Measurements from ENCODE around the gene HBS1L. TPM values are rescaled to one million over a fixed set of nuclear protein-coding genes. Genes with fewer than 3 reads are reported as not detected.

The HBS1L gene
- polyA plus RNA-seq (ENCODE audit: insufficient read length in 4 of 4) = 10 to 100 TPM; 64.1 to 80.5 (median 72.8) TPM

DNA sequence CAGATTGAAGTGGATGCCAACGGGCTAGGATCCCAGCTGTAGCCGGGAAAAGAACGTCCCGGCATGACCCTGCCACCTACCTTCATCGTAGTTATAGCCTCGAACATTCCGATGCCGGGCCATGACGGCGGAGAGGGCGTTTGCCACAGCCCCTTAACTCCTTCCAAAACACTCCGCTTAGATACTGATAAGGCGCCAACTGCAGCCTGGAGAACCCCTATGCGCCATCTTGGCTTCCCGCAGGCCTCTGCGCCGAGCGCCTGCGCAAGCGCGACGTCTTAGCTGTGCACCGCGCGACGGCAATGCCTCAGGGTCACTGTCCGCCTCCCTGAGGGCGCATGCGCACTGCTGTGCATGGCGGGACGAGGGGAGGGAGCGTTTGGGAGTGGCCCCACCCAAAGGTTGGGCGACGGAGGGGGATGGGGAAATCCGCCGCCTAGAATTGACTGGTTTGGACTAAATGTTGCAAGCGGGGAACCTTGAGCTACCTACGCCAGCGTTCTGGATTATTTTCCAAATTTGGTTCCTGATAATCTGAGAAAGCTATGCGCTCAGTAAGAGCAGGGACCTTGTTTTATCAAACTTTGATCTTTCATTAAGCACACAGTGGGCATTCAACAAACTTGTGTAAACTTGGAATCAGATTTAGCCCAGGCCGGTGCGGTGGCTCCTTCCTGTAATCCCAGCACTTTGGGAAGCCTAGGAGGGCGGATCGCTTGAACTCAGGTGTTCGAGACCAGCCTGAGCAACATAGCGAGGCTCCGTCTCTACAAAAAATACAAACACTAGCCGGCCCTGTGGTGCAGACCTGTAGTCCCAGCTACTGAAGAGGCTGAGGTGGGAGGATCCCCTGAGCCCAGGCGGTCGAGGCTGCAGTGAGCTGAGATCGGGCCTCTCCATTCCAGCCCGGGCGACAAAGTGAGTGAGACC lies at the start of gene HBS1L:
Gene HBS1L (minus strand): TSS at position 254 of the 930 bp plus-strand sequence. CDS start 131 bp downstream, at position 123.
- peak; percentile 94 to 97 (median 96) for DNase-seq (ENCODE audit: low read depth in 4 of 4, low spot score in 3 of 4)

DNA sequence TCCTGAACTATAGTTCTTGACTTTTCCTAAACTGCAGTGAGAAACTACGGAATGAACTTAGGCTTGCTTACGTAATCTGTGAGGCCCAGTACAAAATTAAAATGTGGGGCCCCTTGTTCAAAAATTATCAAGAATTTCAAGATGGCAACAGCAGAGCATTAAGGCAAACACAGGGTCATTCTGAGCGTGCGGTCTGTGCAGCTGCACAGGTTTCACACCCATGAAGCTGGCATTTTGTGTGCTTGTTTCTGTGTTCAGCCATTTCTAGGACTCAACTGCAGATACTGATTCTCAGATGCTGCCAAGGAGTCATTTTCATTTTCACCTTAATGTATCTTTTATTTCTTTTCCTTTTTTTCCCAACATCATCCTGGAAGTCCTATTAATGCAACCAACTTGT lies 49.6 kb upstream of the HBS1L start:
- no peak for DNase-seq (ENCODE audit: low read depth in 4 of 4, low spot score in 3 of 4)

DNA sequence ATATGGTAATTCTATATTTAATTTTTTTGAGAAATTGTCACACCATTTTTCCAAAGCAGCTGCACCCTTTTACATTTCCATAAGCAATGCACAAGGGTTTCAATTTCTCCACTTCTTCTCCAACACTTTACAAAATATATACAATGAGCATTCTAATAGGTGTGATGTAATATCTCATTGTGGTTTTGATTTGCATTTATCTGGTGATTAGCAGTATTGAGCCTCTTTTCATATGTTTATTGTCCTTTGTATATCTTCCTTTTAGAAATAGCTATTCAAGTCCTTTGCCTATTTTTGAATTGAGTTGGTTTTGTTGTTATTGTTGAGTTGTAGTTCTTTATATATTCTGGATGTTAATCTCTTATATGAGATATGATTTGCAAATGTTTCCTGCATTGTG lies 47.6 kb upstream of the HBS1L start:
- no peak for DNase-seq (ENCODE audit: low read depth in 4 of 4, low spot score in 3 of 4)

DNA sequence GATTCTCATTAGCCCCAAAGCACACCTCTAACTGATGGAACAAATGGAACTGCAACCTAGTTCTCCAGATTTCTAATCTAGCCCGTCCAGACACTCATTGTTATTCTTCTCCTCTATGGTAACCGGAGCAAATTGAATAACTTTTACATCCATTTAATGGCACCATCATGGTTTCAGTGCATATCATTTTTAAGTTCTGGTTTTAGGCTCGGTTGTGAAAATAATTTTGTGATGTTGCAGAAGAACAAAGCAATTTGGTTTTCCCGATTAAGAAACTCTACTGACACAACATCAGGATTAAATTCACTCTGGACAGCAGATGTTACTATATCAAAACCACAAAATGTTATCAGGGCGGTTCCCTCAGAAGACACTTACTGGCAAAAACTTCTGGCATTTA lies 42.5 kb upstream of the HBS1L start:
- no peak for DNase-seq (ENCODE audit: low read depth in 4 of 4, low spot score in 3 of 4)

DNA sequence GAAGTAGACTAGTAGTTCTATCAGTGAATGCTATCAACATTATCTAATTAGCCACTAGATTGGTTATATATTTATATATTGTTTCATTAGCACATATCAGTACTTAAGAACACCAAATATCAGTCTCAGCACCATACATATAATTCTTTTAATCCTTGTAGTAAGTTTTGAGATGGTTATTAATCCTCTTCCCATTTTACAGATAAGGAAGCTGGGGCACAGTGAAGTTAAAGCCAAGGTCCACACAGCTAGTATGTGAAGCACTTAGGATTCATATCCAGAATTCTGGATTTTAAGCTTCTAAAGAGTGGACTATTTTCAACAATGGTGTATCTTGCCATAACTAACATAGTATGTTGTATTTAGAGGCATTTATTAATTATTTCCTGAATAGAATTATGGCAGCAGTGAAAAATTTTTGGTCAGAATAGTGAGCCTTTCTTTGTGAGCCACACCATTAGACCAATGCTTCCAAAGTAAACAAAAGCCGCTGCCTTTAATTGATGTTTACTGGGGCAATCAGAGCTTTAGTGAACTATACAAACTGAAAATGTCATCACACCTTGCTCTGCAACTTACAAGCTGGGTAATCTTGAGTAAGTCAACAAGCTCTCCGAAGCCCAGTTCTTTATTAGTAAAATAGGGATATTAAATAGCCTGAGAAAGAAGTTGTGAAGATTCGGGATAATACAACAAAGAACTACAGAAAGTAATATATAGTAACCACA lies 41.9 kb upstream of the HBS1L start:
- DNase-seq (ENCODE audit: low read depth in 4 of 4, low spot score in 3 of 4) = no peak

DNA sequence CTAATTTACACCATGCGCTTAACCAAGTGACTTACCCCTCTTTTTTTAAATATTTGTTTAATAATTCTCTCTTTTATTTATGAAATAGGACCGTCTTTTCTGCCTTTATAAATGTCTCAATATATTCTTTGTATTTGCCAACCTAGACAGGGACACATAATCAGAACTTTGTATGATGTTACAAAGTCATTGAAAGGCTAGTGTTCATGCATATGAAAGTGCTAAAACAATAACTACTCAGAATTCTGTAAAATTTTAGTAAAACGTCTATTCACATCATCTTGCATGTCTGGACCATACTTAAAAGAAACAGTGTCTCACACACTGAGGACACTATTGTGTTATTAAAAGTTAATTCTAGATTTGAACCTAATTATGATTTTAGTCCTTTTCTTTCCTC lies 41.1 kb upstream of the HBS1L start:
- no peak for DNase-seq (ENCODE audit: low read depth in 4 of 4, low spot score in 3 of 4)

DNA sequence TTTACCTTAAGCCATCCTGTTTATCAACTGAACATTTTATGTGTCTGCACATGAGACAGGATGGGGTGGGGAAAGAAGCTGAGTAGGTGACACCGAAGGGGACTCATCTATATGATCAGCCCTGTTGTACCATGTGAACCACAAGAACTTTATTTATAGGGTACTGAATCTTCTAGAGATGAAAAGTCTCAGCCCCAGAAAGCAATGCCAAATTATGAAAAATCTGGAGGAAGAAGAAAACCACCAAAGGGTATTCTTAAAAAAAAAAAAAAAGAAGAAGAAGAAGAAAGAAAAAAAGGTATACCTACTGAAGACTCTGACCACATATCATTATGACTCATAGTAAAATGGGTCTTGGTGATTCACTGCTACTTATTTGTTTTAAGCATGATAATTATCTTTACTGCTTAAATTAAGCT lies 39.8 kb upstream of the HBS1L start:
- DNase-seq (ENCODE audit: low read depth in 4 of 4, low spot score in 3 of 4) = no peak

DNA sequence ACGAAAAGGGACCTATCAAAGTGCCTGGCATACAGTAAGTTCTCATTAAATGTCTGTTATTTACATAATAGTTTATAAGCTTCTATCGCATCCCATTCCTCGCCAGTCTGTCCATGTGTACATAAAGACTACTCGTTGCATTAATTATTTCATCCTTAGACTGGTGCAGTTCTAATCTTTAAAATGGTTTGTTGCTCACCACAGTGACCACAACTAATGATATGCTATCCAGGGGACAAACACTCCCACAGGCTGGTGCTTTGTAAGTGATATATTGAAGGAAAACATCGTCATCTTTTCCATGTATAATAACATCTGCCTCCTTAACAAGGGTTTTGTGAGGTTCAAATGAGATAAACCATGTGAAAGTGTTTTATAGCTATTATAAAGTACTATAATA lies 39.0 kb upstream of the HBS1L start:
- DNase-seq (ENCODE audit: low read depth in 4 of 4, low spot score in 3 of 4) = no peak

DNA sequence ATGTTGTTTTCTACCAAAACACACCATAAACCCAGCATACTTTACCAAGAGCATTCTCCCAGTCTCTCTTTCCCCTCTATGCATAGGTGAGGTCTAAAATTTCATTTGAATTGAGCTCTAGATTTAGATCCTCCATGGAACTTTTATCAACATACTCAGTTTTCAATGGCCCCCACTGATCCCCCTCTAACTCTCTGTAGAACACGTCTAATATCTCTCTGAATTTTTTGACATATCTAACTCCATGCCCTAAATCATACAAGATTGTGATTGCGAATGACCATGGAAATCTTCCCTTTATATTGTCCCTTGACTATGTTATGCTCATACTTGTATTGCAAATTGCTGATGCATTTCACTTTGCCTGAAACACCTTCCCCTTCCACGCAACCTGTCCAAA lies 38.1 kb upstream of the HBS1L start:
- no peak for DNase-seq (ENCODE audit: low read depth in 4 of 4, low spot score in 3 of 4)

DNA sequence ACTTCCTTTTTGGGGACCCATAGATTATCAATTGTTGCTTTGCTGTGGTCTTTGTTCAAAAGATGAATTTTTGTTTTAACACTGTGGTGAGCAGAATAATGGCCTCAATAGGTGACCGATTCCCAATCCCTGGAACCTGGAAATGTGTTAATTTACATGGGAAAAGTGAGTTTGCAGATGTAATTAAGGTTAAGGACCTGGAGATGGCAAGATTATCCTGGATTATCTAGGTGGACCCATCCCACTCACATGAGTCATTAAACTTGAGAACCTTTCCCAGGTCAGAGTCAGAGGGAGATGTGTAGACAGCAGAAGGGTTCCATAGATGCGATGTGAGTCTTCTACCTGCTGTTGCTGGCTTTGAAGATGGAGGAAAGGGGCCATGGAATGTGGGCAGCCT lies 36.2 kb upstream of the HBS1L start:
- DNase-seq (ENCODE audit: low read depth in 4 of 4, low spot score in 3 of 4) = no peak

DNA sequence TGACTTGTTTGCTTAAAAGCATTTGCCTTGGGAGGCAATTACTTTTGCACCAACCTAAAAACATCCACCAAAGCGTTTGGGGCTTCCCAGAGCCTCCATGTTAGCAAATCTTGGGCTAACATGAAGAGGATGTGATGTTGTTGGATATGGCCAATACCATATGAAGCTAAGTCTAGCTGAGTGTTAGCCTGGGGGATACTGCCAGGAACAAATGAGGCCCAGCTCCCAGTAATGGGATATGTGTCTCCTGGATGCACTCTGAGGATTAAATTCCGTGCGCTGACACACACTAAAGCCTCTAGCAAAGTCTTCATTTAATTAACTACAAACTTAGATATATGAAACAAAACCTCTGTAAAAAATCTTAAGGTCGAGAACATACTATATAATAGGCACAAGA lies 35.3 kb upstream of the HBS1L start:
- DNase-seq (ENCODE audit: low read depth in 4 of 4, low spot score in 3 of 4) = no peak

DNA sequence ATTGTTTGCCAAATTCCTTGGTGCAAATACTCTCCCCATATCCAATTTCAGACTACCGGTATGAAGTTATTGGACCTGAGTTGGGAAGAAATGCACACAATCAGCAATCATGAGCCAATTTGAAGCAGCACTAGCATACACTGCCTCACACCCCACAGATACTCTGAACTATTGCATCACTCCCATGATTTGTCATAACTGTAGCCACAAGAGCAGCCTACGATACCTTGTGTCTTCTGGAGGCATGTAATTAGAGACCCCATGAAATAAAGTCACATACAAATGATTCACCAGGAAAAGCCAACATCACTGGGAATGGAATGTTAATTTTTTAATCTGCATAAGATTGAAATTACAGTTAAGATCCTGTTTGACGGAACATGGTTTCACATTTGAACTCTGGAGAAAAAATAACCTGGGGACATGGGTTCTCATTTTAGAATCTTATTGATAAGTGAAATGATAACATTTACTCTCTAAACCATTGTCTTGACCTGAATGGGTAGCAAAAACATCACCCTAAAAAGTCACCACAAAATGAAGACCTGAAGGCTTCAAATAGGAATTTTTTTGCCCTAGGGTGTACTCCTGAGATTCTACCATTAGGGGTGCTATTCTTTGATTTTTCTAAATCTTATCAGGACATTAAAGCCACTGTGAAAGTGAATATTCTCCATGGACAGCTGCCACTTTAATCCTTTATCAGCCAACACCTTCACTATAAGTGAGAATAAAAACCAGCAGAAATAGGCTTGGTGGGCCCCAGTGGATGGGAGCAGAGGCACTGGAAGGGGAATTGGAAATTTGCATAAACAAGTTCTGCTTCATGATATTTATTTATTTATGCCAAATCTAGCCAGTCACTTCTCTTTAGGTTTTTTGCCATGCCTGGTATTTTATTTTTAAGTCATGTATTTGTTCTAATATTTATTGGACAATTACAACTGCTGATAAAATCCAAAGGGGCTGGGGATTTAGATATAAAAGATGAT lies 34.5 kb upstream of the HBS1L start:
- no peak for DNase-seq (ENCODE audit: low read depth in 4 of 4, low spot score in 3 of 4)

DNA sequence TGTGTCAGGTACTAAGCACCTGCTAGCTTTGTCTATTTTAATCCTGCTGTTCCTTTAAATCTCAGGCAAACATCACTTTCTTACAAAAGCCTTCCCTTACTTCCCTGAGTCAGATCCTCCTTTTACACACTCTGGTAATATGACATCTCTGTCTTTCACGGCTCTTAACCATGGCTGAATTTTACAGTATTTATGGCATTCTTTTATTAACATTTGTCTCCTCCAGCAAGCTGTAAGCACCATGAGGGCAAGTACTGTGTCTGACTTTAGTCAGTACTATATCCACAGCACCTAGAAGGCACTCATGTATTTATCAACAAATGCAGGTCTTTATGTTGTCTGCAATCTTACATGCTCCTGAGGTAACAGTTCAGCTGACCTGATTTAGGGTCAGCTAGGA lies 33.7 kb upstream of the HBS1L start:
- no peak for DNase-seq (ENCODE audit: low read depth in 4 of 4, low spot score in 3 of 4)

DNA sequence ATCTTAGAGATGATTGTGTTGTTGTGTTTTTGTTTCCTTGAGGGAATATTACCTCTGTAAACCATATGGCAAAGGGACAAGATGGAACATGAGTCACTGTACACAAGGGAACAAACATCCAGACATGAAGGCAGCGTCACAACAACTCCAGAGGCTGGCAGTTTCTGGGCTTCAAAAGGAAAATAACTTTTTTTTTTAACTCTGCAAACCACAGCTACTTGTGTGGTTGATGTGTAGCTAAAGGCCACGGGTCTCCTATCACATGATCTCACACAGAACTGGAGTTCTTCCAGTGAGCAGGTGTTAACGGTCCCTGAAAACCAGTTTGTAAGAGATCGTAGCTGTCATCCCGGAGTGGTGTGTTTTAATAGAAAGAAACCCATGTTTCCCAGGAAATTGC lies 33.2 kb upstream of the HBS1L start:
- no peak for DNase-seq (ENCODE audit: low read depth in 4 of 4, low spot score in 3 of 4)

DNA sequence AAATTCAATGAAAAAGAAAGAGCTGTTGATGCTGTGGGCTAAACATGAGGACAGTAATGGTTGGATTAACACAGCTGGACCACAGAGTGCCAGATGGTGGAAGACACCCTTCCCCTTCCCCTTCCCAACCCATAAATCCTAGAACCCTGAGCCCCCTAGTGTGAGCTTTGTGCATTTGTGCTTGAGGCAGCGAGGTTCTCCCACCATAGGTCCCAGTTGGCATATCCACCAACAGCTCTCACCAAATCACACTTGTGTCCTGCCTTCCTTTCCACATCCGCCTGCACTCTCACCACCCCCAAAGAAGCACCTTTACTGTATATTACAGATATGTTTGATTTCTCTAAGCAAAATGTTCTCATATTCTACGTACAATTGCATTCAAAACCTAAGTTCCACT lies 32.8 kb upstream of the HBS1L start:
- no peak for DNase-seq (ENCODE audit: low read depth in 4 of 4, low spot score in 3 of 4)

DNA sequence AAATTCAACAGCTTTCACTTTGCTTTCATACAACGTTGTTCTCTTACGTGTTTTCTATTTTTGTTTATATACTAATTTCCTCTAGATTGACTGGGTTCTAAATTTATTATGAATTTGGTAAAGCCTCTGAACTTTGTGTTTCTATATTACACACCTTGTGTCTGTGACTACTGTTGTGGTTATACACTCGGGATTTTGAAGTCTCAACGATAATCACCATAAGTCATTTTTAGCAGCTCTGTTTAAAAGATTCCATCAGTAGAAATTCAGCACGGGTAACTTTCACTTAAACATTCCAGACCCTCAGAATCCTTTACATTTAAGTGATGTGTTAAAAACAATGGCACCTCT lies 31.8 kb upstream of the HBS1L start:
- DNase-seq (ENCODE audit: low read depth in 4 of 4, low spot score in 3 of 4) = no peak

DNA sequence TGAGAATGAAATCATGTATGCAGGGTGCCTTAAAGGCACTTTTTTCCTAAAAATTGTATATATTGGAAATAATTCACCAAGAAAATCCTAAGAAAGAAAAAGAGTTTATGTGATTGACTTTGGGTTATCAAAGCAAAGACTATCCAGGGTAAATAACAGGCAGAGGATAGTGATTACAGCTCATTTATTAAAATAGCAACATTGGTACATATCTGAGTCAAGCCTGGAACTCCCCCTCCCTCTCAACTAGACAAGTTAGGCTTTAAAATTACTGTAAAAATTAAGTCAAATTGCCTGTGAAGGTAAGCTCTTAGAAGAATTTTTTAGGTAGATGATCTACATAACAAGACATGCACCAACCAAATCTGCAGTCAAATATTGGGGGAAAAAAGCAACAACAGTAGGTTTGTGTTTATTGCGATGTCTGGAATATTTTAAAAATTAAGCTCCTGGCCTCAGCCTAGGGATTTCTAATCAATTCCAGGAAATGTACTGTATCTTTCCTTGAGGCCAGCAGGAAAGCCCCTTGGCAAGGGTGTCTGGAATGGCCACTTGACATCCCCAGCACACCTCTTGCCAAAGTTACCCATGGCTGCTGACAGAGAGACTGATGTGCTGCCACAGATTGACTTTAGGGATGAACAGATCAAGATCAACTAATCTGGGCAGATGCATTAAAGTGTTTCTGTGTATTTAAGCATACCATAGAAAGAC lies 31.2 kb upstream of the HBS1L start:
- no peak for DNase-seq (ENCODE audit: low read depth in 4 of 4, low spot score in 3 of 4)

DNA sequence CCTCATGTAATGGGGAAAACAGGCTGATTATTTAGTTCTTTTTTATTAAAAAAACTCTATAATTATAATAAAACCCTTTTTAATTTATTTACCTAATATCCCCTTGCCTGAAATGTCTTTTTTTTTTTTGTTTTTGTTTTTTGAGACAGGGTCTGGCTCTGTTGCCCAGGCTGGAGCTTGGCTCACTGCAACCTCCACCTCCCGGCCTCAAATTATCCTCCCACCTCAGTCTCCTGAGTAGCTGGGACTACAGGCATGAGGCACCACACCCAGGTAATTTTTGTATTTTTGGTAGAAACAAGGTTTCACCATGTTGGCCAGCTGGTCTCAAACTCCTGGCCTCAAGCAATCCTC lies 30.3 kb upstream of the HBS1L start:
- no peak for DNase-seq (ENCODE audit: low read depth in 4 of 4, low spot score in 3 of 4)

DNA sequence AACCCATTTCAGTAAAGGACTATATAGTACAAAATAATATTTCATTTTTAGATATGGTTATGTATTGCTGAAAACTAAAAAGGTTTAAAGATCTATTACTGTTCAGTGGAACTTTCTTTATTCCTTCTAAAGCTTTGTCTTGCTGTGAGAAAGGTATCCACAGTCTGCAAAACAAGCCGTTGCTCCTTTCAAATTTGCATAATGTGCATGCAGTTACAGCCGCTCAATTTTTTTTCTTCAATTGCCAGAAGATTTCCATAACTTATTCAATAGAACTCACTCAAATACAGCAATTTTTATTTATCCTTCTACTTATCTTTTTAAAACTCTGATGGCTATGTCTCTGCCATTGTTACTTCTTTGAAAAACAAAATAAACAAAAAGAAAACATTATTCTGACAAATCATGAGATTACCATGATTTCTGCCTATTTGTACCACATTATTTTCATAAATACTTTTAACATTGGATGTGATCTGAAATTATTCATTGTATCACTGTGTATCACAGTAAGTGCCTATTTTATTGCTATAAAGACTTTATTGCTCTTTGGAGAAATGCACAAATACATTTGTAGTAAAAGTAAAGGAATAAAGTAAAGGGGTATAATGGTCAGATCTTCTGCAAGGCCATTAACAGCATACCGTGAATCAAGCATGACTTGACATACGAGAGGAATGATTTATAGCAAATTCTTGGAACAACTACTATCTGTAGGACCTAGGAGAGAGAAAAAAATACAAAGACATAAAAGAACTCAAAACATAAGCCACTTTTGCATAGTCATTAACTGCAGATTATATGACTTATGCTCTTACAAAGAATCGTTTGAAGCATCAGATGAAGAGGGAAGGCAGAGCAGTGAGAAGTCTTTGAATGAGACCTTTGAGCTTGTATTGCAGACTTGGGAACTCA lies 29.6 kb upstream of the HBS1L start:
- DNase-seq (ENCODE audit: low read depth in 4 of 4, low spot score in 3 of 4) = no peak

Data from right renal pelvis (tissue), 4 donors.